ENCODE results near the gene BCDIN3D.
"Not testable (repeated sequence)": the region's sequence is repeated elsewhere in the genome, so short reads cannot be mapped to it uniquely, and the experiment has no call there.

BCDIN3D gene

GRCh38 chr12:49864798-49865090 lies 21.8 kb upstream of the BCDIN3D start:
- H3K4me3 ChIP-seq (ENCODE audit: low read depth, low read length) = no peak overlapping the region
- TF ChIP-seq, protein P1, sequence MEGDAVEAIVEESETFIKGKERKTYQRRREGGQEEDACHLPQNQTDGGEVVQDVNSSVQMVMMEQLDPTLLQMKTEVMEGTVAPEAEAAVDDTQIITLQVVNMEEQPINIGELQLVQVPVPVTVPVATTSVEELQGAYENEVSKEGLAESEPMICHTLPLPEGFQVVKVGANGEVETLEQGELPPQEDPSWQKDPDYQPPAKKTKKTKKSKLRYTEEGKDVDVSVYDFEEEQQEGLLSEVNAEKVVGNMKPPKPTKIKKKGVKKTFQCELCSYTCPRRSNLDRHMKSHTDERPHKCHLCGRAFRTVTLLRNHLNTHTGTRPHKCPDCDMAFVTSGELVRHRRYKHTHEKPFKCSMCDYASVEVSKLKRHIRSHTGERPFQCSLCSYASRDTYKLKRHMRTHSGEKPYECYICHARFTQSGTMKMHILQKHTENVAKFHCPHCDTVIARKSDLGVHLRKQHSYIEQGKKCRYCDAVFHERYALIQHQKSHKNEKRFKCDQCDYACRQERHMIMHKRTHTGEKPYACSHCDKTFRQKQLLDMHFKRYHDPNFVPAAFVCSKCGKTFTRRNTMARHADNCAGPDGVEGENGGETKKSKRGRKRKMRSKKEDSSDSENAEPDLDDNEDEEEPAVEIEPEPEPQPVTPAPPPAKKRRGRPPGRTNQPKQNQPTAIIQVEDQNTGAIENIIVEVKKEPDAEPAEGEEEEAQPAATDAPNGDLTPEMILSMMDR (IDR thresholded peaks at IDR 0.05; ENCODE audit: low read depth, low read length, missing control alignments) = no peak
- in situ Hi-C loops (cut with HindIII; ENCODE audit: low sequenced_read_pairs) = no loop called here
- no peak for DNase-seq (ENCODE audit: low read depth)

GRCh38 chr12:49863946-49864797 lies 21.3 kb upstream of the BCDIN3D start:
- DNase-seq (ENCODE audit: low read depth) = no peak
- in situ Hi-C loops (cut with HindIII; ENCODE audit: low sequenced_read_pairs) = no loop called here
- TF ChIP-seq, protein P1 (IDR thresholded peaks at IDR 0.05; ENCODE audit: low read depth, low read length, missing control alignments) = no peak
- no peak overlapping the region for H3K4me3 ChIP-seq (ENCODE audit: low read depth, low read length)

GRCh38 chr12:49860921-49861320 lies 18.0 kb upstream of the BCDIN3D start:
- DNase-seq (ENCODE audit: low read depth); in situ Hi-C loops (cut with HindIII; ENCODE audit: low sequenced_read_pairs); H3K4me3 ChIP-seq (ENCODE audit: low read depth, low read length): not testable (repeated sequence)

- H3K4me3 ChIP-seq (ENCODE audit: low read depth, low read length); in situ Hi-C loops (cut with HindIII; ENCODE audit: low sequenced_read_pairs); DNase-seq (ENCODE audit: low read depth): not testable (repeated sequence)
Measured at GRCh38 chr12:49855890-49856289, 13.0 kb upstream of the BCDIN3D start.

DNA sequence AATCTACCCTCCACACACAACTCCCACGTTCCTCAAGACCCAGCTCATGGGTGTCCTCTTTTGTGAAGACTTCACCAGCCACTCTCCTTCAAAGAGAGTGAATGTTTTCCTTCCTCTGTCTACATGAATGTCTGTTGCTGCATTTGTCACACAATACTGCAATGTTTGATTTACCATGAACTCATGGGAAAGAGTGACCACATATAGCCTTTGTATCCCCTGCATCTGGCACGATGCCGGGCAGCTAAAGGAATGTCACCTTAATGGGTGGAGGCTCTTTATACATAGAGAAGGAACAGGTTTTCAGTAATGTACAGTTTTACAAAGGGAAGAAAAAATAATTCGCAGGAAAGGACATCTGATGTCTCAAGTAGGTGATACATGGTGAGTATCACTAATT lies 12.1 kb upstream of the BCDIN3D start:
- in situ Hi-C loops (cut with HindIII; ENCODE audit: low sequenced_read_pairs) = no loop called here
- no peak for DNase-seq (ENCODE audit: low read depth)

DNA sequence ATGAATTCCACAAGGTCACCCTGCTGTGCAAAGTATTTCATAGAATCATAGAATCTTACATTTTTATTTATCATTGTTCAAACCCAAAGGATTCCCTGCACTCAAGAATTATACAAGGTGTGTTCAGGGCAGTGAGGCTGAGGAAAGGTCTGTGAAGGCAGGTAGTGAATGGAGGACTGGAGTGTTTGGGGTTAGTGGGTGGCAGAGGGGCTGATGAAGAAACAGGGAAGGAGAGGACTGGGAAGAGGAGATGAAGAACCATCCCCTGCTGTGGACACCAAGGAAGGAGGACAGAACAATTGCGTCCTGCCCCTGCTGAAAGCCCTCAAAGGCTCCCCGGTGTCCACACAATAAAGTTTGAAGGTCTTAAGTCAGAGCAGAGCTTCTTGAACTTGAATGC lies 10.8 kb upstream of the BCDIN3D start:
- DNase-seq (ENCODE audit: low read depth) = no peak
- H3K4me3 ChIP-seq (ENCODE audit: low read depth, low read length) = no peak overlapping the region
- TF ChIP-seq, protein P1 (IDR thresholded peaks at IDR 0.05; ENCODE audit: low read depth, low read length, missing control alignments) = no peak
- in situ Hi-C loops (cut with HindIII; ENCODE audit: low sequenced_read_pairs) = no loop called here

More for the DNA sequence above, 12.1 kb upstream of the BCDIN3D start:
- TF ChIP-seq, protein P1 (IDR thresholded peaks at IDR 0.05; ENCODE audit: low read depth, low read length, missing control alignments) = no peak
- H3K4me3 ChIP-seq (ENCODE audit: low read depth, low read length) = no peak overlapping the region

- TF ChIP-seq, protein P1 (IDR thresholded peaks at IDR 0.05; ENCODE audit: low read depth, low read length, missing control alignments) = no peak
- no peak for DNase-seq (ENCODE audit: low read depth)
- in situ Hi-C loops (cut with HindIII; ENCODE audit: low sequenced_read_pairs) = no loop called here
- H3K4me3 ChIP-seq (ENCODE audit: low read depth, low read length) = no peak overlapping the region
Measured at GRCh38 chr12:49847161-49847560, 4.3 kb upstream of the BCDIN3D start.

Data from astrocyte of the cerebellum (primary cell).